HG02642 (cell line): ENCODE results near the gene APP.

ENCODE experiments used
- ATAC-seq: cut with Tn5 transposase; IDR thresholded peaks from one replicate; pipeline ENCODE4 v1.9.1; 2021; ENCODE audit warnings: mild to moderate bottlenecking; ENCODE audit not compliant: unreplicated experiment, poor library complexity

The APP gene

DNA sequence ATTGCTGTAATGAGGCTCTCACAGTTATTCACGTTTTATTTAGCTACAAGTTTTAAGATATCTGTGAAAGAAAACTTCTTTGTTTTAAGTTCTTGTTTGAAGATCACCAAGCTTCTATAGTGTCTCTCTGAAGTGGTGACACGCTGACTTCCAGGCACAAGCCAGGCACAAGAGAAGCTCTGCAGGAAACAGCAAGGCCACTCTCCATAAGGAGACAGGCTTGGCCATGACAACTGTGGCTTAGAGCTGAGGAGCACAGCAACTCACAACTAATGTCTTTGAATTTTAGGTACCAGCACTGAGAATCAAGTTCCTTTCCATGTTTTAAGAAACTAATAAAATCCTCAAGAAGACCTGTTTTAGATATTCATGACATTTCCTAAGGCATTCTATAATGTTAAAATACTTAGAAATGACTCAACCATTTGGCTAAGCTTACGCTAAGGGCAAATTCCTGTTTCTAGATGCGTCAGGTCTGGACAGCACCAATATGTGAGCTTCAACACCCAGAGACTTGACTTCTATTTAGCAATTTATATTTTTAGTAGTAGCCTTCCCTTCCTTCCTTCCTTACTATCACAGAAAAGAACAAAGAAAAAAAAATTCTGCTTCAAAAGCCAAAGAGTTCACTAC lies 40.2 kb downstream of the APP start:
- ATAC-seq = no peak

DNA sequence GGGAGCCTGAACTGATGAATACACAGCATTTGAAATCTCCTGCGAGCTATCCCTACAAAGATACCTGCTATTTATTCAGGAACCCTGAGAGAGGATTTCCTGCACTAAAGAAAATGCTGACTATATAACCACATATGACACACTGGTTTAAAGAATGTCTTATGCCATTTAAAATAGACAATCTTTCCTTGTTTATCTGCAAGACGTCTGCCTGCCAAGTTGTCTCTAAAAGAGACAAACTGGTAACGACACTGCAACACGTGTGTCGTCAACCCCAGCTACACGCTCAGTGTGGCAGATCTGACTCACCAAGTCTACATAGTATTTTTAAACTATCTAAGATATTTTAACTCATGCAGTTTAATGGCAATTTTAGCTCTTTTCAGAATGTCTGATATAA lies 42.7 kb downstream of the APP start:
- ATAC-seq = no peak

DNA sequence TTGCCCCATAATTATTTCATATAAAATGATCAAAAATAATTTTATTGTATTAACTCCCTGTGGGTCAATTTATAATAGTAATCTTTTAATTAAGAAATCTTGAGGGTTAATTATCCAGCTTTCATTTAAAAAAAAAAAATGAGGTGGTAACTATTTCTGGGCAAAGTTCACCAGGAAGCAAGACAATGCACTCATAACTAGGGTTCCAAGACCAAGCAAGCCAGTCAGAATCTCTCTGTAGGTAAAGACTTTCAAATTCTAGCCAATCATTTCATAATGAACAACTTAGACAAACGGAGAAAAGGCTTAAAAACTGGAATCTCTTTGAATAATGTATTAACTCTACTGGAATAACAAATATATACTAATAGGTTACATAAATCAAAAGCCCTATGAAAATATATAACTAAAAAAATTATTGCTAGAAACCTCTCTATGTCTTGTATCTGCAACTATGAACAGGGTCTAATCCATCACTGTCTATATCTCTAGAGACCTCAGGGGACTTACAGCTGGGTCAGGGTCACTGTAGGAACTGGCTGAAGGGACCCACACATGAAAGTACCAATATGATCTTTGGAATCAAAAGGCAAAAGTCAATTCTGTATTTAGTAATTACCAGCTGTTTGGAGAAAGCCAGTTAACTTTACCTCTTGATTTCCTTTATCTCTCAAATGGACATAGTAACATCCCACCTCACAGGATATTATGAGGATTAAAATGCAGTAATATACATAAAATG lies 43.3 kb downstream of the APP start:
- no peak for ATAC-seq

DNA sequence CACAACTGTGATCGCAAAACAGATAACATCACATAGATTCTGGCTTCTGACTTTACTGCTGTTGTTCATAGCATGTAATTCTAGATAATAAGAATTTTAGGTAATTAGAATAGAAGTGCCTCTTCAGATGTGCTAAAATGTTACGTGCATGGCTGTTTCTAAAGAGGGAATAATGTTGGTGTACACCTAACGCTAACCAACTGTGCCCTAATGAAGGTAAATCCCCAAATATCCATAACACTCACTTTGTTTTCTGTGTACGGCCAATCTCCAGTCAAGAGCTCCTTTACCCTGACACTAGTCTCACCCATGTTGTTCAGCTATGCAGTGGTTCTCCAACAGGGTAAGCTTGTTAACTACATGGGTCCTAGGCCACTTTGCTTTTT lies 44.4 kb downstream of the APP start:
- no peak for ATAC-seq

DNA sequence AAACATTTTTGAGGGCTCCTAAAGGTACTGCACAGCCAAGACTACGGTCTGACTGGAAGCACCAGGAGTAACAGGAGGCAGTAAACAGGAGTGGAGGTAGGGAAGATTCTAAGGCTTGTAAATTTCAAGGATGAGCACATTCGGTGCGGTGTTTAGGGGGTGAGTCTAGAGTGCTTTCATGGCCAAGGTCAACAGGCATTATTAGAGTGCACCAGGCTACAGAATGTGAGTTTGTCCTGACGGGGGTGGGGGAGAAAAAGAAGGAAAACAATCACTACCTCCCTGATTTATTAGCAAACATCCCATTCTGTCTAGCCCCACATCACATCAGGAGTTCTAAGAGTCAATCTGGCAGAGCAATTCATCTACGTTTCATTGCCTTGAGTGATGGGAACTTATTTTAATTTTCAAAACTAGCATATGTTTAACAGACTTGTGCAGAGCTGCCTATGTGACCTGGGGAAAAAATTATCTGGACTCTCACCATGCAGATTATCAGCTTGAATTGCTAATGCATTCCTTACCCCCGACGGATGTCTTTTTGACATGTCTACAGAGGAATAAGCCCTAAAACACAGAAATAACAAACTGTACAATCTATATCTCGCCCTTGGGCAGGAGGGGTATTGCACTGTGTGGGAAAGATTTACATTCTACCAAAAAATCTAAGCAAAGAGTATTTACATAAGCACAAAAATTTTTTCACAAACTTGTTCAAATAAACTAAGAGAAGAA lies 45.0 kb downstream of the APP start:
- no peak for ATAC-seq

DNA sequence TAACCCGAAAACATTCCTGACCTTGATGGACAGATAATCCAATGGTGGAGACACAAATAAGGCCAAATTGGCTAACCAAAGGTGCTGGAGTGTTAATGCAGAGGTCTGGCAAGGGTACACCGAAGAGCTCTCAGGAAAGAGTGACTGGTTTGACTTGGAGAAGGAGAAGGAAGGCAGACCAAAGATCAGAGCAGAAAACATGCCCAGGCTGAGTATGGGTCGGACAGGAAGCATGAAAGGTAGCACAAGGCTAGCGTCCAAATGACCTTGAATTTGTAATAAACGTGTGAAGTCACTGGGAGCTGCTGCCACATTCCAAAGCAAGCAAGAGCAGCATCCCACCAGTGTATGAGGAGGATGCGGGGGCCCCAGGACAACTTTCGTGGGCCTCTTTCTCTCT lies 45.7 kb downstream of the APP start:
- no peak for ATAC-seq

DNA sequence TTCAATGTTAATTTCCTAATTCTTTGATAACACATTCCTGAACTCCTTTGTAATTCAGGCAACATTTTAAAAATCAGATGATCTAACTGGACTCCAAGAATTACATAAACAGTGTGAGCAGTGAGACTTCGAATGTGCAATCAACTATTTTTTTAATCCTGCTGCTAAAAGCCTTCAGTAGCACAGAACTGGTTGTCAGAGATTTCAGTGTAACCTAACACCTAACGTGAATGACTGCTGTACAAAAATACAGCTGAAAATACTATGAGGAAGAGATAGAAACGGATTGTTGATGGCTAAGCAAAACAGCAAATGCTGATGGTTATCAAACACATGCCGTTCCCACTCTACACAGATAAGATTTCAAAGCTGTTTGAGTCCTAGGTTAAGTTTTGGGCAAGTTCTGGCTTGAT lies 46.1 kb downstream of the APP start:
- no peak for ATAC-seq

DNA sequence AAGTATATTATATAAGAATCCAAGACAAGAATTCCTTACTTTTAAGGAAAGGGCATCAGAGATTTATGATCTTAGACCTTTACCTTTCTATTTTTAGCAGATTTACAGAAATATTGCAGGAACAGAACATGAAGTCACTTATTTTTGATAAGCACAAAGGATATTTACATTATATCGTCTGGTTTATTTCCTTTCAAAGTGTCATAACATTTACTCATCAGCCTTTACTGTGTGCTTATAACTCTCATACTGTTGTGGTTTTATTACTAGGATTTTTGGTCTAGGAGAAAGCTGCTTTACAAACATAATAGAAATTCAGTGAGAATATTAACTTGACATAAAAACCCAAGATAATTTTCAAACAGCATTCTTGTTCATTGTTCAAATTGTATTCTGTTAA lies 47.6 kb downstream of the APP start:
- ATAC-seq = no peak

DNA sequence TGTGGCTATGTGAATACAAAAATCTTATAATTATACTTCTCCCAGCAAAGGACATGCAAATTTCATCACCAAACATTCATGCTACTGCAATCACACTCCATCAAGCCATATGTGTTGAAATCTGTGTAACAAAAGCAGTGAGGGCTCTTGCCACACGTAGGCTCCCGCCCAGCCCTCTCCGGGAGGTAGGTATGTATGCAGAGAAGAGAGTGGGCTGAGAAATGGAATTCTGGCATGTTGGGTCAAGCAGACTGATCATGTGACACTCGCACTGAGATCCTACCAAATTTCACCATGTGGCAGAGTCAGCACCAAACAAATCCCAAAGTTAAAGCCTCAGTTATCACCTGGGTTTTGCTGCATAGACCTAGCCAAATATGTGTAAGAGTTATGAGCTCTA lies 49.7 kb downstream of the APP start:
- no peak for ATAC-seq

DNA sequence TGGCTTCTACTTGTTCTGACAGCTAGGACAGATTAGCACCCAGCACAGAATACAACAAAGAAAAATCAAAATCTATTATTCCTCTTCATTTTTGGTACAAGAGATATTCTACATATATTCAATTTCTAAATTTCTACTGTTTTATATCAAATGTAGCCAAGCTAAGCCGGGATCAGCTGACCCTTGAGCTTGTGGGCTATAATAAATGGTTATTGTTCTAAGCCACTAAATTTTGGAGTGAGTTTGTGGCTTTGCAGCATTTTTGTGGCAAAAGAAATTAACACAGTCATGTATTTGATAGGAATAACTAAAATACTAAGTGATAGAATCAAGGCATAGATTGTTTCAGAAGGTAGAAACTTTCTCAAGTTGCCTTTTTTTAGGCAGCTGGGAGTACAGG lies 50.7 kb downstream of the APP start:
- no peak for ATAC-seq

DNA sequence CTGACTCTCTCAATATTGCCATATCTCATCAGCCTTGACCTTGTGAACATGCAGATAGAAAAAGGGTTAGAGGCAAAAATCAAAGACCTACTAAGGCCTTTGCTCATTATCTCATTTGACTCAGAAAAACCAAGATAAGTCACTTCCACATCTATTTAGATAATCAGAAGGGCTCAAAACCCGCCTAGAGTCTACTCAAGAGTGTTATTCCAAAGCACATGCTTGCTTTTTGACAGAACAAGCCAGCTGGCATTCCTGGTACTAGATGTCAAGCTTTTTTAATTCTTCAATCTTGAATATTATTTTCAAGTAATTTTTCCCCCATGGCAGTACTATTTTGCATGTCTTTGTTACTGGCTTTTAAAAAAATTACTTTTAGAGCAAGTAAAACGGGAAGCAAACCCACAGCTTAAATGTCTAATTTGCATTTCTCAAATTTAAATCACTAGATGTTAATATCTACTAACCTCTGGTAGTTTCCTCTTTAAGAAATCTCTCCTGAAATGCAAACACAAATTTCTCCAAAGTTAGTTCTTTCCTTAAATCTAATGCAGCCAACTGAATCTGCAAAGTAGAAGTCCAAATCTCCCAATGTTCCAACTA lies 51.5 kb downstream of the APP start:
- no peak for ATAC-seq

DNA sequence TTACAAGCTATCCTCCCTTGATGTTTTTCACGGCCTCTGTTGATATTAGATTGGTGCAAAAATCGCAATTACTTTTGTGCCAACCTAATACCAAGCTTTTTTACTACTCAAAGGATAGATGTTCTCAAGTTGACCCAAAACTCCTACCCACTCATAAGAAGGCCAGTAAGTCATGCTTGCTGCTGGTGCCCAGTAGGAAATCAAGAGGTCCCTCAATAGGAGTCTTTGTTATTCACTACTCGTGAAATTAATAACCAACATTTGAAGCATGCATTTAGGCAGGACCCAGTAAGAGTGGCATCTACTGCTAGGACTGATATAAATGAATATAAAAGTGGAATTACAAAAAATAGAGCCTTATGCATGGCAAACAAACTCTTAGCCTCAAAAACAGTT lies 52.6 kb downstream of the APP start:
- no peak for ATAC-seq

DNA sequence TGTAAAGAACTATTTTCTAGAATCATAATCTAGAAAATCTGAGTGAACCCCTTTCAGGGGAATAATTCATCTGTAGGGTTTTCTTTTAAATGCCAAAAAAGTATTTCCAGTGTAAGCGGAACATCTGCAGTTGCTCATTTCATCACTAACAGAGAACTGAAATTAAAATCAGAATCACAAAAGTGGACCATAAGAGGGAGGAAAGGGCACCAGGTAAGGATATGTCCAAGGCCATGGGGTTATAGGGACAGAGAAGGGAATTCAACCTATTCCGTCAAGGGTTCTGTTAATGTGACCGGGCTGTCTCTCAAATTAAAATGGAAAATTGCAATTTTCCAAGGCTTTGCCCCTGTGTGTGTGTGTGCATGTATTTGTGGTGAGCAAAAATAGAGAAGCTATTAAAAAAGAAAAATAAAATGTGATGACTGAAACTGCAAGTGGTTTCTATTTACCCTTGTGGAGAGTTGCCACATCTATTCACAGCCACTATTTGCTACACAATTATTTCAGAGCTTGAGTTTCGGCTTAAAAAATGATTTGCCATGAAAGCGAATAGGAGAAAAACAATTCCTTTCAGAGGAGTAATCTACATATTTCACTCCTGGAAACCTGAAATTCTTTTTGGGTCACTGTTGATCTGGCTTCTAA lies 53.1 kb downstream of the APP start:
- ATAC-seq = no peak

DNA sequence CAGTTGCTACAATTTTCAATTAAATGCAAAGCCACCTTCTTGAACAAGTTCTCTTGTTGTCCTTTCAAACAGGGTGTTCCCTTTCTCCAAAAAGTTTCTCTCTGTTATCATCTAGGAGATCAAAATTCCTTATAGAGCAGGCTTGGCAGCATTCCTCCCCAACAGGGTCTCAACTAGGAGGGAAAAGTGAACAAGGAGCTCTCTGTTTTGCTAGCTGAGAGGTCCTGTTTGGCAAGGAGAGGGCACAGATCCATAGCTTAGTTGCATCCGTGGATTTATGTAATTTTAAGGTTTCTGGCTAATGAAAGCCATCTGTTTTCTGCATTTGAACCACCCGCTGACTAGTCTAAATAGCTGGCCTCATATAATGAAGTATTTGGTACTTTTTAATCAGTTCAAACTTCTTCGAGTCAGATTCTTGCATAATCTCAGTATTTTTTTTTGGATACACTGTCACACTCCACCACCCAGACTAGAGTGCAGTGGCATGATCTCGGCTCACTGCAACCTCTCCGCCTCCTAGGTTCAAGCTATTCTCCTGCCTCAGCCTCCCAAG lies 54.0 kb downstream of the APP start:
- no peak for ATAC-seq

DNA sequence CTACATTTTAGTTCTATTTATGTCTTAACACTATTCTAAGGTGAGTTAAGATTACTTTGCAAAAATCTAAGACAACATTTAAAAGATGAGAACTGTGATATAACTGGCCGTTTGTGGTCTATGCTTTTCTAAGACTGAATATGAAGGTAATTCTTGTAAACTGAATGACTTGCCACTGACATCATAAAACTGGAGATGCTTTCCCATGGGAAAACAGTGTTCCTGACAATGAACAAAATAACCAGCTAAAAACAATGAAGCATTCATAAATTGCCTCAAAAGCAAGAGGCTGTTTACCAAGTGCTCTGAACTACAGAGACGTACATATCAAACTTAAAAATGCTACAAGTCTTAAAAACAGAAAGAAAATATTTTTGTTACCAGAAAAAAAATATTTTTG lies 54.7 kb downstream of the APP start:
- no peak for ATAC-seq

DNA sequence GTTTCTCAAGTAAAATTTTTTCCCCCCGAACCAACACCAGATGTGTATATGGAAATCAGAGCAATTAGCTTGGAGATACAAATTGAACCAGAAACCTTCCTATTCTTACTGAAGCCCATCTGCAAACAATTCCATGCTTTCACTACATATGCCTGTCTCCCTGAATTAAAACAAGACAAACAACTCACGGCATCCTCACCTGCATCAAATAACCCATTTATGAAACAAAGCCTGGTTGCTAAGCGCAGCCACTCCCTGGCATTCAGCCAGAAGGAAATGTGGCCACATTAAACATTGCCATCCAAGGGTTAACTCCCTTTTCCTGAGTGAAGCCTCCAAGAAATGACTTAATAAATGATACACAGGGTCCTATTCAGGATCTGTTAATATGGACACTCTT lies 55.3 kb downstream of the APP start:
- no peak for ATAC-seq

DNA sequence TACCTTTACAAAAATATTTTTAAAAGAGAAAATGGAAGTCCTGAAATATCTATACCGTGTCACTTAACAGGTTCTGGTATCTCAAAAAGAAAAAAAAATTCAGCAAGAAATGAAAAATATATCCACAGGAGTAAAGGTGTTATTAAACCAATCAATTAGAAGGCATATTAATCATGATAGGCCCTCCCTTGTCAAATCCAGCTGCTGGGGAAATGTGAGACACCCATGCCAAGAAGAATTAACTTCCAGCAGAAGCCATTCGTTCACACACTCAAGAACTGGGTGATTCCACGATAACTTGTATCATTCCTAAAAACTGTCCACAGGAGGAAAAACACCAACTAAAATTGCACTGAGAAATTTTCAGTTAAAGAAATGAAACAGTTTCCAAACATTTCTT lies 57.6 kb downstream of the APP start:
- no peak for ATAC-seq

DNA sequence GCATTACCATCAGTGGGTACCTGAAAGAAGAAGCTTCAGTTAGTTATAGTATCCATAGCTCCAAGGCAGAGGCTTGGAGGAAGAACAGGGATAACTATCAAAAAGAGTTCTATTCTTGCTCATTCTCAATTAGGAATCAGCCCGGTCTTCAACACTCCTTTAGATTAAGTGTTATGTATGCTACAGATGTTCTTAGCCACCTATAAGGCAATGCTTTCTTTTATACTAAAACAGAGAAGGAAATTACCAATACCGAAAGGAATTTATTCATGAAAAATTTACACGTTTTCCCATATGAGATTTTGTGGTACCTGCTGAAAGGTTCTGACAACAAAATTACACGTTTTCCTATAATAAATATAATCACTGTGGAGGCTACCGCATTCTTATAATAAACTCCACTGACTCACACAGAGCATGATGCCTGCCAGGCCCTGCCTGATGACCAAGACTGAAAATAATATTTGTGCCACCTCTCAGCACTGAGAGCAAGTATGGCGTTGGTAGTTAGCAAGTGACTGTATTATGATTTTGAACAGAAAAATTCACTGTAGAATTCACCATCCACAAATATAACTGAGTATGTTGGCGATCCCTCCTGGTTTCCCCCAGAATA lies 58.3 kb downstream of the APP start:
- ATAC-seq = no peak

DNA sequence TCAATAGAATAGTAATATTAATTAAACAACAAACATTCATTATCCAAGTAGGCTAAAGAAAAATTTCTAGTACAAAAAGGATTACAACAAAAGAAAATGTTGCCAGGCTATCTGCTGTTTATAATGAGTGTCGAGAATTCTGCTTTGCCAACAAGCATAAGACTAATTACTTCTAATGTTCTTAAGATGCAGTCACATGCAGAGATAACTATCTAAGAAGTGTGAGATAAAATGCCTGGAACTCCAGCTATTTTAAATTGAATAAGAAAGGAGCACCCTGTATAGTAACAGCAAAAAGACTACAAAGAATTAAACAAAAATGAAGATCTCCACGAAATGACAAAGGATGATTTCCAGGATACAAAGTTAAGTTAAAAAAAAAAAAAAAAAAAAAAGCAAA lies 59.9 kb downstream of the APP start:
- ATAC-seq = no peak

DNA sequence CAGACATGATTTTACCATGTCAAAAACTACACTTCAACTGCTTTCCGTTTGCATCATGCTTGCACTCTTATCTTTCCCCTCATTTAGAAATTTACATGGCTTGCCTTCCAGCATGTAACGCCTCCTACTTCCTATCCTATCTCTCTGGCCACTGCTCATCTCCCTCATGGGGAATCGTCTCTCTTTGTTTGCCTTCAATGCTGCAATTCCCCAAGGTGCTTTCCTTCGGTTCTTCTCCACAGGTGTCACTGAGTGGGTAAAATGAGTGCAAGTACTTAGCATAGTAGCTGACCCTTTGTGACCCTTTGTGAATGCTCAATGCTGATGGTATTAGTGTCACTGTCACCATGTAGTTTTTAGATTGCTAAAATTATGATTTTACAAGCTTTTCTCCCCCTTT lies 63.1 kb downstream of the APP start:
- no peak for ATAC-seq
